GM12878 (cell line): ENCODE results near the gene NECTIN1. TPM values are rescaled to one million over a fixed set of nuclear protein-coding genes. Genes with fewer than 3 reads are reported as not detected.

Experiments
- ATAC-seq: fragments of 200-7000 bp; cut with Tn5 transposase; 3 replicates; pipeline ENCODE4 v1.9.1; 2020; ENCODE audit warnings: mild to moderate bottlenecking, moderate library complexity
- BruUV-seq: library from RNA; stranded (reverse); fragments of 400-500 nt; replicated peaks from 2 replicates; lab custom pipeline; 2021; lab: Mats Ljungman, UMichigan
- CTCF ChIA-PET: fragments of 300-600 bp; sonication (Branson Sonifier 250); formaldehyde crosslinking; extraction: SDS; loops from one replicate; lab custom pipeline; 2021; ENCODE audit warnings: inconsistent platforms; lab: Yijun Ruan, JAX
- POLR2A ChIA-PET: fragments of 350-600 bp; formaldehyde crosslinking; extraction: SDS; loops from one replicate; lab custom pipeline; 2021; ENCODE audit warnings: inconsistent platforms; lab: Charles Lee
- RAD21 ChIA-PET: fragments of 300-600 bp; sonication (Branson Sonifier 250); formaldehyde crosslinking; loops from one replicate; lab custom pipeline; 2023; ENCODE audit warnings: antibody characterized with exemption; ENCODE audit not compliant: unreplicated experiment; lab: Charles Lee
- SMC1A ChIA-PET: fragments of 300-600 bp; sonication (Branson Sonifier 250); formaldehyde crosslinking; loops from one replicate; lab custom pipeline; 2023; ENCODE audit not compliant: unreplicated experiment, uncharacterized antibody; lab: Charles Lee
- DNase-seq: peaks from one replicate; pipeline ENCODE4 v3.0.0-alpha.2; 2011; ENCODE audit warnings: low read depth, low spot score
- FAIRE-seq: peaks from 3 replicates; lab custom pipeline; 2011; peaks lifted over from hg19 to GRCh38; lab: Jason Lieb, UNC
- H2AFZ ChIP-seq: 2 replicates; pipeline ENCODE4 v1.6.0; 2011; ENCODE audit warnings: low read depth, low read length, control low read depth; ENCODE audit not compliant: control insufficient read depth
- H3K27ac ChIP-seq: 2 replicates; pipeline ENCODE4 v1.5.1; 2011; ENCODE audit warnings: control low read depth; ENCODE audit not compliant: control insufficient read depth, insufficient read depth
- H3K27me3 ChIP-seq, 2 experiments: replicated peaks in 1 of 2; 2 replicates each; pipeline versions ENCODE4 v1.6.0 to v1.6.1; 2011; ENCODE audit warnings: low read length in 1 of 2; ENCODE audit not compliant: control insufficient read depth in 2 of 2, insufficient read depth in 2 of 2
- H3K36me3 ChIP-seq, 2 experiments: 2 replicates each; pipeline ENCODE4 v1.5.1; 2011; ENCODE audit warnings: low read length in 1 of 2; ENCODE audit not compliant: control insufficient read depth in 2 of 2, insufficient read depth in 2 of 2
- H3K4me1 ChIP-seq: 2 replicates; pipeline ENCODE4 v1.6.1; 2011; ENCODE audit warnings: mild to moderate bottlenecking, low read length, moderate library complexity, mixed read lengths; ENCODE audit not compliant: control insufficient read depth, insufficient read depth
- H3K4me2 ChIP-seq: 2 replicates; pipeline ENCODE4 v1.6.0; 2011; ENCODE audit warnings: control low read depth; ENCODE audit not compliant: control insufficient read depth, insufficient read depth
- H3K4me3 ChIP-seq: fragments of 200-600 bp; sonication (generic); 2 replicates; pipeline ENCODE4 v1.5.1; 2016
- H3K79me2 ChIP-seq: 2 replicates; pipeline ENCODE4 v1.6.0; 2011; ENCODE audit warnings: low read length; ENCODE audit not compliant: control insufficient read depth, insufficient read depth
- H3K9ac ChIP-seq: 2 replicates; pipeline ENCODE4 v1.8.0; 2011; ENCODE audit warnings: low read length, control low read depth, mixed read lengths; ENCODE audit not compliant: control insufficient read depth, insufficient read depth
- H3K9me3 ChIP-seq: replicated peaks from 3 replicates; pipeline ENCODE4 v1.5.1; 2011; ENCODE audit warnings: mild to moderate bottlenecking, low read length; ENCODE audit not compliant: control insufficient read depth, insufficient read depth
- H4K20me1 ChIP-seq: 2 replicates; pipeline ENCODE4 v1.6.0; 2011; ENCODE audit not compliant: control insufficient read depth, insufficient read depth
- ASH2L ChIP-seq: fragments of 300-600, 200-600 bp; sonication (generic); IDR thresholded peaks from 2 replicates; pipeline ENCODE4 v1.6.1; 2017; ENCODE audit warnings: low read depth, mild to moderate bottlenecking, borderline replicate concordance
- CBX3 ChIP-seq: fragments of 200-600 bp; sonication (generic); IDR thresholded peaks from 2 replicates; pipeline ENCODE4 v1.6.1; 2016; ENCODE audit warnings: low read depth, borderline replicate concordance
- DPF2 ChIP-seq: fragments of 450-650 bp; IDR thresholded peaks from 2 replicates; pipeline ENCODE4 v1.6.1; 2017; ENCODE audit warnings: mild to moderate bottlenecking
- E4F1 ChIP-seq: fragments of 450-650 bp; IDR thresholded peaks from 2 replicates; pipeline ENCODE4 v1.6.1; 2018; ENCODE audit warnings: borderline replicate concordance, mild to moderate bottlenecking; ENCODE audit not compliant: partially characterized antibody
- NFYB ChIP-seq: IDR thresholded peaks from 2 replicates; pipeline ENCODE4 v1.6.1; 2011; ENCODE audit warnings: low read depth, mild to moderate bottlenecking, low read length, improper control_type of control experiment, moderate library complexity; ENCODE audit not compliant: insufficient read depth
- NR2C1 ChIP-seq: fragments of 450-650 bp; IDR thresholded peaks from 2 replicates; pipeline ENCODE4 v1.6.1; 2017; ENCODE audit warnings: antibody characterized with exemption, mild to moderate bottlenecking, moderate library complexity
- PRDM15 ChIP-seq: fragments of 450-650 bp; formaldehyde crosslinking; IDR thresholded peaks from 2 replicates; pipeline ENCODE4 v1.4.0; 2020; ENCODE audit warnings: mild to moderate bottlenecking, moderate library complexity
- WGBS: methylation state at CpG from one replicate; pipeline ENCODE4 v1.1.6; 2016; ENCODE audit warnings: low lambda C conversion rate; ENCODE audit not compliant: insufficient replicate concordance, insufficient coverage; ENCODE audit errors: missing lambda C conversion rate; 5-methylcytosine and 5-hydroxymethylcytosine counted together
- in situ Hi-C: fragments of 300-500 bp; cut with MboI; formaldehyde crosslinking; loops from 9 replicates; pipeline ENCODE4 v1.14.3; 2018; ENCODE audit warnings: mixed read lengths
- intact Hi-C: fragments of 100-400 bp; cut with micrococcal nuclease; formaldehyde crosslinking; loops from one replicate; pipeline ENCODE4 v1.14.2; 2022; ENCODE audit not compliant: unreplicated experiment
- polyA plus RNA-seq, 11 experiments: library from polyadenylated mRNA; depleted of rRNA in 4 of 11; unstranded in 6 of 11; stranded (reverse) in 5 of 11; fragments of >200 nt; fragmentation: Nextera tagmentation in 4 of 11; fragmentation: Illumina TruSeq in 1 of 11; extraction: Ambion mirVana in 4 of 11; extraction: Trizol in 1 of 11; gene quantifications; 1 replicate in 1 of 11; 2 replicates in 10 of 11; pipeline versions ENCODE4 v1.2.1 to v1.2.3, GENCODE V29; 2011 to 2016; ENCODE audit warnings: inconsistent platforms in 2 of 11, missing spikeins in 2 of 11, low read depth in 1 of 11
- total RNA-seq, 4 experiments: library from RNA; depleted of rRNA in 3 of 4; stranded (reverse); fragments of >200 nt in 3 of 4; fragmentation: Illumina TruSeq in 1 of 4; extraction: Trizol in 1 of 4; gene quantifications; 2 replicates each; pipeline versions ENCODE4 v1.2.1 to v1.2.3, GENCODE V29; 2013 to 2021
- TF ChIP-seq, protein P1 (sequence below): IDR thresholded peaks from 2 replicates; pipeline ENCODE4 v1.6.1; 2011; ENCODE audit warnings: low read depth, low read length, improper control_type of control experiment, borderline replicate concordance

The NECTIN1 gene
- total and polyA plus RNA-seq, 10 of the 15 experiments (the other 5 are each of a cell fraction or from before 2014, with no cell fraction given): 0.97 to 9.2 (median 2.3) TPM

GRCh38 chr11:119763071-119763728 lies 34.2 kb upstream of the NECTIN1 start (continued):
- TF ChIP-seq ASH2L (no peak), DPF2 (no peak)

DNA sequence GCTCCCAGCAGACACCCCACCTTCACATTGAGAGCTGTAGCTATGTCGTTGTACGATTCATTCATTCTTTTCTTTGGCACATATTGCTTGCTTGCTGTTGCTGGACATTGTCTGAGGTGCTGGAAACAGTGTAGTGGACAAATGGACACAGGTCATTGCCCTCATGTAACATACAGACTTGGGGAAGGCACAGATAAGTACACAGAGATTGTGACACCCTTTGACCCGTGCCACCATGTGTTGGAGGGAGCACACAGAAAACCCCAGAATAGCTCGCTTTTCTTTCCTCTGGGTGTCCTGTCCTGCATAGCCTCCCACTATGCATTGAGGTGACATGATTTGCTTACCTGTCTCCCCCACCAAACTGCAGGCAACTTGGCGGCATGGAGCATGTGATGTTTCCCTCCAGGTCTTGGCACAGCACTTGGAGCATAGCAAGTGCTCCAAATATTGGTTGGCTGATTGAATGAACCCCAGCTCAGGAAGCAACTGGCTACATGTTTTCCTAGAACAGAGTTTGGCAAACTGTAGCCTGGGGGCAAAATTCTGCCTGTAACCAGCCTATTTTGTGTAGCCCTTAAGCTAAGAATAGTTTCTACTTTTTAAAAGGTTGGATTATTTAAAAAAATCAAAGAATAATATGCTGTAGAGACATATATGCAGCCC lies 30.9 kb upstream of the NECTIN1 start:
- Histone ChIP-seq H3K79me2 (no peaks in the 10 kb centered on the region), H3K27me3 (no peaks in the 10 kb centered on the region), H3K4me3 (no peak overlapping the region), H3K9ac (no peak overlapping the region), H3K4me1 (peaks cover 6% of the 10 kb centered on the region; the same call in 1 of the 2 replicates), H3K4me2 (peak overlapping the region; percentile 41; the same call in 1 of the 2 replicates), H3K36me3 (peaks cover 0 to 2% of the 10 kb centered on the region in 2 experiments; a peak in 2 of 4 replicates), H3K27ac (no peak overlapping the region), H3K9me3 (no peaks in the 10 kb centered on the region; the same call in 2 of the 3 replicates), H2AFZ (no peak overlapping the region), H4K20me1 (no peaks in the 10 kb centered on the region)
- in situ Hi-C loops: no loop called here
- ATAC-seq: no peak
- DNase-seq: no peak
- ChIA-PET POLR2A (interaction anchor here (1.0 to 1.2 kb wide), 2 partner anchors 10 to 31 kb away, joined by 3 to 4 read pairs; partner anchors contain the start of gene NECTIN1), SMC1A (interaction anchor here (0.6 to 2.3 kb wide), 9 partner anchors 10 to 625 kb away, joined by 3 to 9 read pairs (median 4); partner anchors contain the start of gene NECTIN1), RAD21 (interaction anchor here (1.6 kb wide), 1 partner anchor 31 kb away, joined by 5 read pairs; the partner anchor contains the start of gene NECTIN1), CTCF (interaction anchor here (0.8 to 2.4 kb wide), 6 partner anchors 9 to 87 kb away, joined by 3 to 9 read pairs (median 6); no protein-coding TSS in a partner anchor)
- BruUV-seq: no TSS peak
- intact Hi-C loops: no loop called here
- WGBS: 54% methylated on average over 5 of the region's 5 CpGs
- FAIRE-seq: no peak
- TF ChIP-seq CBX3: no peak
- TF ChIP-seq, protein P1, sequence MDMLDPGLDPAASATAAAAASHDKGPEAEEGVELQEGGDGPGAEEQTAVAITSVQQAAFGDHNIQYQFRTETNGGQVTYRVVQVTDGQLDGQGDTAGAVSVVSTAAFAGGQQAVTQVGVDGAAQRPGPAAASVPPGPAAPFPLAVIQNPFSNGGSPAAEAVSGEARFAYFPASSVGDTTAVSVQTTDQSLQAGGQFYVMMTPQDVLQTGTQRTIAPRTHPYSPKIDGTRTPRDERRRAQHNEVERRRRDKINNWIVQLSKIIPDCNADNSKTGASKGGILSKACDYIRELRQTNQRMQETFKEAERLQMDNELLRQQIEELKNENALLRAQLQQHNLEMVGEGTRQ: no peak
- no peak for TF ChIP-seq NFYB
- TF ChIP-seq NR2C1: no peak
- no peak for TF ChIP-seq PRDM15 (CRISPR knock-in tag)
- no peak for TF ChIP-seq E4F1
